ENCODE data around the gene PANX2. TPM values are rescaled to one million over a fixed set of nuclear protein-coding genes. Genes with fewer than 3 reads are reported as not detected.

The PANX2 gene, protein sequence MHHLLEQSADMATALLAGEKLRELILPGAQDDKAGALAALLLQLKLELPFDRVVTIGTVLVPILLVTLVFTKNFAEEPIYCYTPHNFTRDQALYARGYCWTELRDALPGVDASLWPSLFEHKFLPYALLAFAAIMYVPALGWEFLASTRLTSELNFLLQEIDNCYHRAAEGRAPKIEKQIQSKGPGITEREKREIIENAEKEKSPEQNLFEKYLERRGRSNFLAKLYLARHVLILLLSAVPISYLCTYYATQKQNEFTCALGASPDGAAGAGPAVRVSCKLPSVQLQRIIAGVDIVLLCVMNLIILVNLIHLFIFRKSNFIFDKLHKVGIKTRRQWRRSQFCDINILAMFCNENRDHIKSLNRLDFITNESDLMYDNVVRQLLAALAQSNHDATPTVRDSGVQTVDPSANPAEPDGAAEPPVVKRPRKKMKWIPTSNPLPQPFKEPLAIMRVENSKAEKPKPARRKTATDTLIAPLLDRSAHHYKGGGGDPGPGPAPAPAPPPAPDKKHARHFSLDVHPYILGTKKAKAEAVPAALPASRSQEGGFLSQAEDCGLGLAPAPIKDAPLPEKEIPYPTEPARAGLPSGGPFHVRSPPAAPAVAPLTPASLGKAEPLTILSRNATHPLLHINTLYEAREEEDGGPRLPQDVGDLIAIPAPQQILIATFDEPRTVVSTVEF
- 4.2 TPM for total RNA-seq

DNA sequence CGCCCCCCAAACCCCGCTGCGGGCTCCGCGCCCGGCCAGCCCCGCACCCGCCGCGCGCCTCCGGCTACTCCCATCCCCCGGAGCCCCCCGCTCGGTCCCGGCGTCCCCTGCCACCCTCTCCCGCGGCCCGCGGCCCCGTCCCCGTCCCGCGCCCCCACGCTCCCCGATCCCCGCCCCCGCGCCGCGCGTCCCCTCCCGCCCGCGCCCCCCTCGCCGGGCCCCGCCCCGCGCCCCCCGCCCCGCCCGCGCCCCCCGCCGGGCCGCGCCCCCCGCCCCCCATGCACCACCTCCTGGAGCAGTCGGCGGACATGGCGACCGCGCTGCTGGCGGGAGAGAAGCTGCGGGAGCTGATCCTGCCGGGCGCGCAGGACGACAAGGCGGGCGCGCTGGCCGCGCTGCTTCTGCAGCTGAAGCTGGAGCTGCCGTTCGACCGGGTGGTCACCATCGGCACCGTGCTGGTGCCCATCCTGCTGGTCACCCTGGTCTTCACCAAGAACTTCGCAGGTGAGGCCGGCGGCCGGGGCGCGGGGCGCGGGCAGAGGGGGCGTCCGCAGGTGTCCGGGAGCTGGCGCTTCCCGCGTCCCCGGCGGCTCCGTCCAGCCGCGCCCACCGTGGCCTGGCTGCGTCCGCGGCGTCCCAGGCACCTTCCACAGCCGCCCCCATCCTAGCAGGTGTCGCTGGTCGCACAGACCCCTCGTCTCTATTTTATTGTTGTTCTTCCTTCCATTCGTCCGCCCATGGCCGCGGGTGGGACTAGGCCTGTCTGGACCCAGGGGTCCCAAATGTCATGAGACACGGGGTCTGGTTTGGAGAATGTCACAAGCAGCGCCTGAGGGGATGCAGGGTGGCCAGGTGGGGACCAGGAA lies at the start of gene PANX2:
TSS of gene PANX2 (plus strand) at position 279 of the 866 bp plus-strand sequence. CDS start at position 279, 0 bp downstream.
- TF ChIP-seq, protein P1, sequence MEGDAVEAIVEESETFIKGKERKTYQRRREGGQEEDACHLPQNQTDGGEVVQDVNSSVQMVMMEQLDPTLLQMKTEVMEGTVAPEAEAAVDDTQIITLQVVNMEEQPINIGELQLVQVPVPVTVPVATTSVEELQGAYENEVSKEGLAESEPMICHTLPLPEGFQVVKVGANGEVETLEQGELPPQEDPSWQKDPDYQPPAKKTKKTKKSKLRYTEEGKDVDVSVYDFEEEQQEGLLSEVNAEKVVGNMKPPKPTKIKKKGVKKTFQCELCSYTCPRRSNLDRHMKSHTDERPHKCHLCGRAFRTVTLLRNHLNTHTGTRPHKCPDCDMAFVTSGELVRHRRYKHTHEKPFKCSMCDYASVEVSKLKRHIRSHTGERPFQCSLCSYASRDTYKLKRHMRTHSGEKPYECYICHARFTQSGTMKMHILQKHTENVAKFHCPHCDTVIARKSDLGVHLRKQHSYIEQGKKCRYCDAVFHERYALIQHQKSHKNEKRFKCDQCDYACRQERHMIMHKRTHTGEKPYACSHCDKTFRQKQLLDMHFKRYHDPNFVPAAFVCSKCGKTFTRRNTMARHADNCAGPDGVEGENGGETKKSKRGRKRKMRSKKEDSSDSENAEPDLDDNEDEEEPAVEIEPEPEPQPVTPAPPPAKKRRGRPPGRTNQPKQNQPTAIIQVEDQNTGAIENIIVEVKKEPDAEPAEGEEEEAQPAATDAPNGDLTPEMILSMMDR (IDR thresholded peaks at IDR 0.05) = no peak
- no peak for TF ChIP-seq POLR2A (IDR thresholded peaks at IDR 0.05)
- Histone ChIP-seq H3K27ac (peak within 1 kb of the TSS; percentile 27), H3K27me3 (no peaks in the 10 kb centered on the region)

DNA sequence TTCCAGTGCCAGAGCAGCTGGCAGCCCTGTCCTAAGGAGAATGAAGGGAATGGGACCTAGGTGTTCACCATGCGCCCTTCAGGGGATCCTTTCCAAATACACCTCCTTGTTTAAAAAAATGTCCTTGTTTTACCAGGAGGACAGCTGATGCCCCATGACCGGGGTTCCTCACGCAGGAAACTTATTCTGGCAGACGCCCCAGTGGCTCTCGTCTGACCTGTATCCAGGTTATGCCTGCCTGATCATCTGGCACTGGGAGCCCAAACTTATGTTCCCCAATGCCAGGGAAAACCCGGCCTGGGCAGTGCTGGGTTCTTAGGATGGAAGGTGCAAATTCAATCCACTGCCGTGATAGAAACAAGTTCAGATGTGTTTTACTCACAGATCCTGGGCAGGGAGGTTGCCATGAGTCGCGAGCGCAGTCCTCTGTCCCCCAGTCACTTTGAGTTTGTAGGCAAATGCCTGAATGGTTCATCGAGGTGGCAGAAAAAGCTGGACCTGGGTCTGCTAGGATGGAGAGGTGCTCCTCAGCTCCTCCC lies 49.3 kb upstream of the PANX2 start:
- Histone ChIP-seq H3K36me3 (no peaks in the 10 kb centered on the region), H3K4me1 (peaks cover 8% of the 10 kb centered on the region), H3K27ac (no peak overlapping the region), H3K4me3 (no peak overlapping the region), H3K27me3 (no peaks in the 10 kb centered on the region), H3K9me3 (peaks cover 9% of the 10 kb centered on the region)
- intact Hi-C loops (cut with DNase I) = no loop called here
- DNase-seq (ENCODE audit: extremely low spot score in 2 of 2) = no peak
- TF ChIP-seq, protein P1 (IDR thresholded peaks at IDR 0.05) = no peak
- TF ChIP-seq POLR2A (IDR thresholded peaks at IDR 0.05) = no peak
- TF ChIP-seq POLR2AphosphoS5 (IDR thresholded peaks at IDR 0.05; ENCODE audit: insufficient read depth in 1 of 2, low read depth in 1 of 2) = no peak

More for the DNA sequence above, at the start of gene PANX2:
- DNase-seq (ENCODE audit: extremely low spot score in 2 of 2) = no peak
- intact Hi-C loops (cut with DNase I) = loop anchor here (5.0 kb wide), 1 partner anchor 958 kb away; no protein-coding TSS in a partner anchor
- Histone ChIP-seq H3K4me1 (peaks cover 18% of the 10 kb centered on the region), H3K9me3 (no peaks in the 10 kb centered on the region), H3K36me3 (no peaks in the 10 kb centered on the region), H3K4me3 (peak within 1 kb of the TSS; percentile 47 to 71)

DNA sequence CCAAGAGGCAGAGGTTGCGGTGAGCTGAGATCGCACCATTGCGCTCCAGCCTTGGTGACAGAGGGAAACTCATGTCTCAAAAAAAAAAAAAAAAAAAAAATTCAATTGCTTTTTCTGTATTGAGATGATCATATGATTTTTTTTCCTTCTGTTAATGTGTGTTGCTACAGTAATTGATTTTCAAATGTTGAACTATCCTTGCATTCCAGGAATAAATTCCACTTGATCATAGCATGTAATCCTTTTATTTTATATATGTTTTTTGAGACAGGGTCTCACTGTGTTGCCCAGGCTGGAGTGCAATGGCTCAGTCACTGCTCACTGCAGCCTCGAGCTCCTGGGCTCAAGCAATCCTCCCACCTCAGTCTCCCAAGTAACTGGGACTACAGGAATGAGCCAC lies 47.4 kb upstream of the PANX2 start:
- peaks cover 9% of the 10 kb centered on the region for H3K9me3 ChIP-seq
- no peaks in the 10 kb centered on the region for H3K27me3 ChIP-seq
- H3K4me3 ChIP-seq = no peak overlapping the region
- TF ChIP-seq POLR2A (IDR thresholded peaks at IDR 0.05) = no peak
- TF ChIP-seq POLR2AphosphoS5 (IDR thresholded peaks at IDR 0.05; ENCODE audit: insufficient read depth in 1 of 2, low read depth in 1 of 2) = no peak
- TF ChIP-seq, protein P1 (IDR thresholded peaks at IDR 0.05) = no peak
- intact Hi-C loops (cut with DNase I) = no loop called here
- no peak for DNase-seq (ENCODE audit: extremely low spot score in 2 of 2)
- peaks cover 8% of the 10 kb centered on the region for H3K4me1 ChIP-seq
- H3K27ac ChIP-seq = no peak overlapping the region
- no peaks in the 10 kb centered on the region for H3K36me3 ChIP-seq

DNA sequence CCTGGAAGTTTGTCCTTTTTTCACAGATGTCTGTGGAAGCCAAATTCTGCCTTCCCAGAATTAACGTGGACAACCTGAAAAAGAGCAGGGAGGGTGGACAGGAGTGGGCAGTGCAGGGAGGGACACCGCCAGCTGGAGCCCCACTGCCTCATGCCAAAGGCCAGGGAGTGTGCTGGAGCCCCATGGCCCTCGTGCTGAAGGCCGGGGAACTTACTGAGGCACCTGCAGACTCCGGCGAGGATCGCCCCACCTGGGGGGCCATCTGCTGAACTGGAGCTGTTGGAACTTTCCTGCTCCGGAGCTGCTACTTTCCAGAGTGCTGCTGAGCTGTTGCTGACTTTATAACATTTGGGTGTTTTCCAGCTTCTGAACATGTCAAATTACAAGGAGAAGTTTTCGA lies 45.5 kb upstream of the PANX2 start:
- no peak for TF ChIP-seq POLR2A (IDR thresholded peaks at IDR 0.05)
- TF ChIP-seq, protein P1 (IDR thresholded peaks at IDR 0.05) = no peak
- no peak for TF ChIP-seq POLR2AphosphoS5 (IDR thresholded peaks at IDR 0.05; ENCODE audit: insufficient read depth in 1 of 2, low read depth in 1 of 2)
- Histone ChIP-seq H3K4me1 (no peaks in the 10 kb centered on the region), H3K27ac (no peak overlapping the region), H3K9me3 (peaks cover 9% of the 10 kb centered on the region), H3K36me3 (no peaks in the 10 kb centered on the region), H3K4me3 (no peak overlapping the region), H3K27me3 (no peaks in the 10 kb centered on the region)
- DNase-seq (ENCODE audit: extremely low spot score in 2 of 2) = no peak
- intact Hi-C loops (cut with DNase I) = no loop called here
